Activated CD4-positive, CD25-positive, alpha-beta regulatory T cell treated with anti-CD3 and anti-CD28 coated beads, Interleukin-2, amount 50 U/mL, for 24 hours (primary cell): ENCODE results near the gene SLC6A3.
A peak's percentile ranks its signal among the peaks of the same experiment; 100 is the strongest.

ENCODE experiments used
- ATAC-seq, 2 donors: fragments of 150-1000 bp; cut with Tn5 transposase; one replicate each; pipeline ENCODE4 v1.10.0; 2021; ENCODE audit warnings: mild to moderate bottlenecking in 1 of 2, moderate library complexity in 1 of 2

Gene SLC6A3

GRCh38 chr5:1404062-1404461 is 41.2 kb downstream of the SLC6A3 start:
- ATAC-seq = no peak

GRCh38 chr5:1402611-1403255 is 42.5 kb downstream of the SLC6A3 start:
- no peak for ATAC-seq

DNA sequence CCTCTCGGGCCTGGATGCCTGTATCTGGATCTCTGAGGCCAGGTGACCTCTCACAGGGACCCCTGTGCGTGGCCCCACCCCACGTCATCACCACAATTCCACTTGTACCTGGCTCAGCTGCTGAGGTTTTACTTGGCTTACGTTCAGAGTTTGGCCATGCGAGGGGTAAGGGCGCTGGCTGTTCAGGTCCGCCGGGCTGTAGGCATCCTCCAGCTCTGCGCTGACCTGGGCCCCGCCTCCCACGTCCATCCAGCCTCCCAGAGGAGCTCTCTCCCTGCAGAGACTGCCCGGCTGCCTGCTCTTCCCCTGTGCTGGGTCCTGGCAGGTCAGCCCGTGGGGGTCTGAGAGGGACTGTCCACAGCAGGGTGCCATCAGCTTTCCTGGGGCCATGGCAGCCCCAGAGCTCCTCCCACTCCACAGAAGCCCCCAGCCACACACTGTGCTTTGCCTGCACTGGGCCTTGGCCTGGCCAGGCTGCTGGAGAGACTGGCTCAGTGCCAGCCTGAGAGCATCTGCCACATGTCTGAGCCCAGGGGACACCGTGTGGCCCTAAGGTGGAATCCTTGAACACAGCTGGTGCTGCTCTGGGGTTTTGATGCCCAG is 43.6 kb downstream of the SLC6A3 start:
- no peak for ATAC-seq

GRCh38 chr5:1400936-1401335 is 44.3 kb downstream of the SLC6A3 start:
- ATAC-seq = no peak

GRCh38 chr5:1400211-1400855 is 44.9 kb downstream of the SLC6A3 start:
- no peak for ATAC-seq

DNA sequence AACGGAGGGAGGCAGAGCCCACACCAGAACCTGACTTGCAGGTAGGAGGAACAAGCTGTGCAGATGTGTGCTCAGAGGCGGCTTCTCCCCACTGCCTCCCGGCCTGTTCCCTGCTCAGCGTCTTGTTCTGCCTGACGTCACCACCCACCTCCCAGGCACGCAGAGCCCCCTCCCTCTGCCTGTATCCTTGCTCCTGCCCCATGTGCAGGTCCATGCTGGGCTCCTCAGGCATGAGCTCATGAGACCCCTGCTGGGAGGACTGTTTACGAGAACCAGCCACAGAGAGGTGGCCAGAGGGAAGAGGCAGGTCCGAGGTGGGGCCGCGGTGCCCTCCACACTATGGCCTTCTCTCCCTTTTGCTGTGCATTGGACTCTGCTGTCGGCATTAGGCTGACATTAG is 45.5 kb downstream of the SLC6A3 start:
- ATAC-seq = no peak

GRCh38 chr5:1396293-1396816 is 48.9 kb downstream of the SLC6A3 start:
- ATAC-seq = no peak

- ATAC-seq = no peak
Measured at GRCh38 chr5:1394881-1395860, 50.1 kb downstream of the SLC6A3 start.

DNA sequence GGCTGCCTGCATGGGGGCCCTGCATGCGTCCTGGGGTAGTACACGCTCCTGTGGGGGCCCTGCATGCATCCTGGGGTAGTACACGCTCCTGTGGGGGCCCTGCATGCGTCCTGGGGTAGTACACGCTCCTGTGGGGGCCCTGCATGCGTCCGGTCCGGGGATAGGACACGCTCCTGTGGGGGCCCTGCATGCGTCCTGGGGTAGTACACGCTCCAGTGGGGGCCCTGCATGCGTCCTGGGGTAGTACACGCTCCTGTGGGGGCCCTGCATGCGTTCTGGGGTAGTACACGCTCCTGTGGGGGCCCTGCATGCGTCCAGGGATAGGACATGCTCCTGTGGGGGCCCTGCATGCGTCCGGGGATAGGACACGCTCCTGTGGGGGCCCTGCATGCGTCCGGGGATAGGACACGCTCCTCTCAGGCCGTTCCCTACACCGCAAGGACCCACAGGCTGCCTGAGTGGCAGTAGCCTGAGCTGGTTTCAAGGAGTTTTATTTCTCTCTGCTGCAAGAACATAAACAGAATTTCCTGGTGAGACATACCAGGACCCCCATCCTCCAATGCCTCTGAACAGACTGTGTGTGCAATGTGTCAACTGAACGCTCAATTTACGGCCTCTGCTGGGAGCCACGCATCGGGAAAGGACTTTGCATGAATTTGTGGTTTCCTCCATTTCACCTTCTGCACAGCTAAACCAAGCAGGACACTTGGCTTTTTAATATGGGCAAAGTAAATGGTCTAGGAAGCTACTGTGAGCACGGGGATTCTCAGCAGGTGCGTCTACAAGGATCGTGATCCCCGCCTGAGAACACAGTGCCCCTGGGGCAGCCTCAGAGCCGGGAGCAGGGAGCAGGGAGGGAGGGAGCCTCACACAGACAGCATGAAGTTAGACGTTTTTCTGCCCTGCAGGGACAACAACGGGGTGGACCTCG is 51.4 kb downstream of the SLC6A3 start:
- ATAC-seq = no peak

- no peak for ATAC-seq
Measured at GRCh38 chr5:1392801-1393565, 52.3 kb downstream of the SLC6A3 start.

DNA sequence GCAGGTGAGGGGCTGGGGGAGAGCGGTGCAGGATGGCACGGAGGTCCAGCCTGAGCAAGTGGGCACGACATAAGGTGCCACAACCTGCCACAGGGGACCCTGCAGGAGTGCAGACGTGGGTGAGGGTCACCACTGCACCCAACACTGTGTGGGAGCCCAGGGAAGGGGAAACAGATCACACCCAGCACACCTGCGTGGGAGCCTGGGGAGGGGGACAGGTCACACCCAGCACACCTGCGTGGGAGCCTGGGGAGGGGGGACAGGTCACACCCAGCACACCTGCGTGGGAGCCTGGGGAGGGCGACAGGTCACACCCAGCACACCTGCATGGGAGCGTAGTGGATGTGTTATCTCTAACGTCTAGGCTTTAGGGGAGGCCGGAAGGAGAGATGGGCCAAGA is 53.0 kb downstream of the SLC6A3 start:
- ATAC-seq = no peak

GRCh38 chr5:1391691-1392090 is 53.5 kb downstream of the SLC6A3 start:
- no peak for ATAC-seq

- ATAC-seq = no peak
Measured at GRCh38 chr5:1390861-1391600, 54.2 kb downstream of the SLC6A3 start.

DNA sequence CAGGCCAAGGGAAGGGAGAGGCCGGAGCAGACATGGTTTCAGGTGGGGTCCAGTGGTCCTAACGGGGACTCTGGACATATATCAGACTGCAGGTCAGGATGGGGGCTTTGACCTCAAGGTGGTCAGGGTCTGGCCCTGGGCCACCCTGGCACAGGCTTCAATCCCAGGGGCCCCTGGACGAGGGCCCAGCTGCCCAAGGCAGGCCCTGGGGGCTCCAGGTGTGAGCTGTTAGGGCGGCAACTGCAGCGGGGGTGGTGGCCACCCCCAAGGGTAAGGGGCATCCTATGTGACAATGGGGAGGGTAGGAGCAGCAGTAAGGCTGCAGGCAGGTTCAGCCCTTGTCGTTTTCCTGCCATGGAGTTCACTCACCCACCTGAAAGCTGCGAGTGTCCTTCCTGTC is 54.9 kb downstream of the SLC6A3 start:
- ATAC-seq = no peak

GRCh38 chr5:1388383-1388967 is 56.8 kb downstream of the SLC6A3 start:
- no peak for ATAC-seq

GRCh38 chr5:1387876-1388275 is 57.4 kb downstream of the SLC6A3 start:
- ATAC-seq = no peak

GRCh38 chr5:1387059-1387755 is 58.0 kb downstream of the SLC6A3 start:
- no peak for ATAC-seq

DNA sequence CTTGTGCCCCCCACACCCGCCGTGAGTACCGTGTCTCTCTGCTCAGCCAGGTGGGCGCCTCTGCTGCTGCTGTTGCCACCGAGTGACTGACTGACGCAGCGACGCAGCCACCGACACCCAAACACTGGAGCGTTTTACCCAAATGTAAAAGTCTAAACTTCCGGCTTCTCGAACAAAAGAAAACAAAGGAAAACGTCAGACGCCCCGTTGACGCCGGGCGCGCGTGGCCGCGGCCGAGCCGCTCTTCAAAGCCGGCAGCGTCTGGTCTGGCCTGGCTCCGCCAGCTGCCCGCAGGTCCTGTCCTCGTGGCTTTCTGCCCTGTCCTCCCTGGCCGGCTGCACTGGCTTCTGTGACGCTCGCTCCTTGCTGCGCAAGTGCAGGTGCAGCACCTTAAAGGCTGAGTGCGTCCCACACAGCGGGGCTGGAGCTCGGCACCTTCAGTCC is 58.9 kb downstream of the SLC6A3 start:
- peak; percentile 74 to 81 for ATAC-seq
